Measurements from ENCODE around the gene ZNF697.

DNA sequence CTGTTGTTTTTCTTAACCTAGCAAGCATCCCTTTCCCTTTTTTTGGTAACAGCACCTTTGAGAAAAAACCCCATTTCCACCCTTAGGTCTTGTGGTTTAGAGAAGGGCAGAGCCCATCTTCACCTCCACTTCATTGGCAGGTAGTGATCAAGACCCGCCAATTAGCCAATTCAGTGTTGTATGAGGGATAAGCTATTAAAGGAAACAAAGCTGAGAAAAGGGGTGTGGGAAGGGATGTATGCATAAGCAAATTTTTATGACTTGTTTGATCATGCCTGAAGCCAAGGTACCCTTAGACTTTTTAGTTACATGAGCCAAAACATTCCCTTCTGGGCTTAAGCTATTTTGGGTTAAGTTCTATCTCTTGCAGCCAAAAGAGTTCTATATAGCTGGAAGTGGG lies 3.6 kb upstream of the ZNF697 start:
- TF ChIP-seq, protein P1, sequence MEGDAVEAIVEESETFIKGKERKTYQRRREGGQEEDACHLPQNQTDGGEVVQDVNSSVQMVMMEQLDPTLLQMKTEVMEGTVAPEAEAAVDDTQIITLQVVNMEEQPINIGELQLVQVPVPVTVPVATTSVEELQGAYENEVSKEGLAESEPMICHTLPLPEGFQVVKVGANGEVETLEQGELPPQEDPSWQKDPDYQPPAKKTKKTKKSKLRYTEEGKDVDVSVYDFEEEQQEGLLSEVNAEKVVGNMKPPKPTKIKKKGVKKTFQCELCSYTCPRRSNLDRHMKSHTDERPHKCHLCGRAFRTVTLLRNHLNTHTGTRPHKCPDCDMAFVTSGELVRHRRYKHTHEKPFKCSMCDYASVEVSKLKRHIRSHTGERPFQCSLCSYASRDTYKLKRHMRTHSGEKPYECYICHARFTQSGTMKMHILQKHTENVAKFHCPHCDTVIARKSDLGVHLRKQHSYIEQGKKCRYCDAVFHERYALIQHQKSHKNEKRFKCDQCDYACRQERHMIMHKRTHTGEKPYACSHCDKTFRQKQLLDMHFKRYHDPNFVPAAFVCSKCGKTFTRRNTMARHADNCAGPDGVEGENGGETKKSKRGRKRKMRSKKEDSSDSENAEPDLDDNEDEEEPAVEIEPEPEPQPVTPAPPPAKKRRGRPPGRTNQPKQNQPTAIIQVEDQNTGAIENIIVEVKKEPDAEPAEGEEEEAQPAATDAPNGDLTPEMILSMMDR (IDR thresholded peaks at IDR 0.05): no peak
- TF ChIP-seq SIN3A (IDR thresholded peaks at IDR 0.05; ENCODE audit: borderline replicate concordance, insufficient read depth, low read depth, low read length) (no peak), TCF7L2 (IDR thresholded peaks at IDR 0.05; ENCODE audit: low read depth, low read length) (no peak), POLR2AphosphoS5 (IDR thresholded peaks at IDR 0.05; ENCODE audit: low read depth, low read length) (no peak), REST (IDR thresholded peaks at IDR 0.05; ENCODE audit: insufficient read depth in 1 of 2, low read depth in 2 of 2, low read length in 1 of 2) (no peak)

Measured in Panc1 (cell line).